Esophagus muscularis mucosa (tissue), 3 donors: Measurements from ENCODE around the gene HOXD4.

Experiments
- CTCF ChIP-seq, 3 experiments: fragments of 200-600 bp in 2 of 3; fragments of 450-650 bp in 1 of 3; sonication (generic) in 2 of 3; IDR thresholded peaks; one replicate each; pipeline ENCODE4 v1.5.1; 2017 to 2019; ENCODE audit warnings: antibody characterized with exemption in 3 of 3, mild to moderate bottlenecking in 2 of 3, moderate library complexity in 1 of 3
- POLR2A ChIP-seq: fragments of 450-650 bp; IDR thresholded peaks from one replicate; pipeline ENCODE4 v1.6.1; 2017; ENCODE audit warnings: antibody characterized with exemption, moderate library complexity, mild to moderate bottlenecking, low read depth
- POLR2AphosphoS5 ChIP-seq, 2 donors: sonication (generic); formaldehyde crosslinking; IDR thresholded peaks; one replicate each; pipeline ENCODE4 v1.6.1; 2017; ENCODE audit warnings: antibody characterized with exemption in 2 of 2

GRCh38 chr2:176137252-176137580 lies 14.1 kb upstream of the HOXD4 start:
- no peak for TF ChIP-seq CTCF (IDR thresholded peaks at IDR 0.05)
- TF ChIP-seq POLR2AphosphoS5 (IDR thresholded peaks at IDR 0.05) = no peak
- no peak for TF ChIP-seq POLR2A
